HG03060 (cell line): ENCODE data around the gene RNF222.
"Not testable (repeated sequence)": the region's sequence is repeated elsewhere in the genome, so short reads cannot be mapped to it uniquely, and the experiment has no call there.

Experiments
- ATAC-seq: cut with Tn5 transposase; IDR thresholded peaks from one replicate; pipeline ENCODE4 v1.9.1; 2021; ENCODE audit warnings: low read depth, moderate number of reproducible peaks; ENCODE audit not compliant: unreplicated experiment

Gene RNF222

GRCh38 chr17:8413328-8413727 lies 15.7 kb upstream of the RNF222 start:
- ATAC-seq, result no peak

- ATAC-seq, result no peak
Observed at GRCh38 chr17:8412089-8412488, 14.5 kb upstream of the RNF222 start.

- no peak for ATAC-seq
Observed at GRCh38 chr17:8410883-8411238, 13.2 kb upstream of the RNF222 start.

GRCh38 chr17:8409966-8410882 lies 12.6 kb upstream of the RNF222 start:
- ATAC-seq, result no peak

GRCh38 chr17:8408371-8408770 lies 10.7 kb upstream of the RNF222 start:
- no peak for ATAC-seq

- no peak for ATAC-seq
Observed at GRCh38 chr17:8406174-8406573, 8.5 kb upstream of the RNF222 start.

- ATAC-seq, result no peak
Observed at GRCh38 chr17:8405499-8406016, 7.9 kb upstream of the RNF222 start.

GRCh38 chr17:8402921-8403536 lies 5.4 kb upstream of the RNF222 start:
- no peak for ATAC-seq

- no peak for ATAC-seq
Observed at GRCh38 chr17:8401107-8401506, 3.5 kb upstream of the RNF222 start.

GRCh38 chr17:8398980-8399379 lies 1.4 kb upstream of the RNF222 start:
- ATAC-seq, result no peak

GRCh38 chr17:8394497-8394896 lies 3.1 kb downstream of the RNF222 start:
- not testable (repeated sequence) for ATAC-seq

GRCh38 chr17:8393470-8394231 lies 4.0 kb downstream of the RNF222 start:
- ATAC-seq, result no peak

GRCh38 chr17:8392674-8393469 lies 4.8 kb downstream of the RNF222 start:
- no peak for ATAC-seq

GRCh38 chr17:8392274-8392673 lies 5.4 kb downstream of the RNF222 start:
- ATAC-seq, result no peak

GRCh38 chr17:8391711-8392110 lies 5.9 kb downstream of the RNF222 start:
- no peak for ATAC-seq

GRCh38 chr17:8387914-8388651 lies 9.5 kb downstream of the RNF222 start:
- no peak for ATAC-seq

GRCh38 chr17:8386841-8387240 lies 10.8 kb downstream of the RNF222 start:
- ATAC-seq, result no peak

- ATAC-seq, result no peak
Observed at GRCh38 chr17:8384801-8385378, 12.7 kb downstream of the RNF222 start.

GRCh38 chr17:8383143-8383822 lies 14.3 kb downstream of the RNF222 start, which contains the start of gene RPL26:
Gene RPL26, minus strand, starts transcription at chr17:8383193. Its CDS starts 883 bp downstream, at chr17:8382310.
- peak; percentile 82 for ATAC-seq
